Caco-2 (cell line): ENCODE results near the gene TXNL4A. TPM values are rescaled to one million over a fixed set of nuclear protein-coding genes. Genes with fewer than 3 reads are reported as not detected.

Source experiments
- BruUV-seq: library from RNA; stranded (reverse); fragments of 400-500 nt; replicated peaks from 2 replicates; lab custom pipeline; 2021; lab: Mats Ljungman, UMichigan
- CTCF ChIA-PET: fragments of 300-600 bp; sonication (Branson Sonifier 250); formaldehyde crosslinking; loops from one replicate; lab custom pipeline; 2022; ENCODE audit warnings: antibody characterized with exemption; lab: Charles Lee
- POLR2A ChIA-PET: fragments of 300-600 bp; sonication (Branson Sonifier 250); formaldehyde crosslinking; loops from one replicate; lab custom pipeline; 2022; ENCODE audit warnings: antibody characterized with exemption; lab: Charles Lee
- DNase-seq, 2 experiments: peaks; one replicate each; pipeline versions ENCODE4 v3.0.0 to v3.0.0-alpha.2; 2020 to 2022
- H3K27me3 ChIP-seq: replicated peaks from 2 replicates; pipeline ENCODE4 v1.6.0; 2011; ENCODE audit warnings: low read length; ENCODE audit not compliant: control insufficient read depth, insufficient read depth
- H3K36me3 ChIP-seq: 2 replicates; pipeline ENCODE4 v1.5.1; 2011; ENCODE audit warnings: low read length; ENCODE audit not compliant: control insufficient read depth, insufficient read depth
- H3K4me1 ChIP-seq: fragments of 250-450 bp; sonication (Bioruptor Pico); 2 replicates; pipeline ENCODE4 v1.5.1; 2020; ENCODE audit warnings: mild to moderate bottlenecking
- H3K4me3 ChIP-seq: 2 replicates; pipeline ENCODE4 v1.5.1; 2011; ENCODE audit warnings: low read depth, mild to moderate bottlenecking, control low read depth, low read length
- H3K9me3 ChIP-seq: fragments of 250-450 bp; sonication (Bioruptor Pico); 2 replicates; pipeline ENCODE4 v1.5.1; 2020; ENCODE audit warnings: mild to moderate bottlenecking, moderate library complexity
- H3K27ac Mint-ChIP-seq: one replicate; pipeline ENCODE4 v1.8.0; 2022; ENCODE audit warnings: mixed read lengths; ENCODE audit not compliant: unreplicated experiment
- H3K27me3 Mint-ChIP-seq: one replicate; pipeline ENCODE4 v1.8.0; 2022; ENCODE audit warnings: mixed read lengths; ENCODE audit not compliant: insufficient read depth, unreplicated experiment
- H3K36me3 Mint-ChIP-seq: one replicate; pipeline ENCODE4 v1.8.0; 2022; ENCODE audit warnings: mild to moderate bottlenecking, mixed read lengths; ENCODE audit not compliant: insufficient read depth, unreplicated experiment
- H3K4me1 Mint-ChIP-seq: one replicate; pipeline ENCODE4 v1.8.0; 2022; ENCODE audit warnings: low read depth, mixed read lengths; ENCODE audit not compliant: unreplicated experiment
- H3K4me3 Mint-ChIP-seq: one replicate; pipeline ENCODE4 v1.8.0; 2022; ENCODE audit warnings: mild to moderate bottlenecking, moderate library complexity, mixed read lengths; ENCODE audit not compliant: unreplicated experiment
- H3K9me3 Mint-ChIP-seq: one replicate; pipeline ENCODE4 v1.8.0; 2022; ENCODE audit warnings: mixed read lengths; ENCODE audit not compliant: unreplicated experiment
- CTCF ChIP-seq, 2 experiments: fragments of 200-600 bp in 1 of 2; IDR thresholded peaks; 1 replicate in 1 of 2; 2 replicates in 1 of 2; pipeline versions ENCODE4 v1.5.1 to v1.8.0; 2011 to 2022; ENCODE audit warnings: antibody characterized with exemption in 1 of 2, control low read depth in 1 of 2, inconsistent platforms in 1 of 2, low read depth in 1 of 2, low read length in 1 of 2, mild to moderate bottlenecking in 1 of 2, moderate library complexity in 1 of 2; ENCODE audit not compliant: insufficient read depth in 1 of 2, severe bottlenecking in 1 of 2, unreplicated experiment in 1 of 2
- intact Hi-C: fragments of 100-400 bp; cut with micrococcal nuclease; formaldehyde crosslinking; loops from one replicate; pipeline ENCODE4 v1.10.0; 2022; ENCODE audit not compliant: unreplicated experiment
- total RNA-seq: library from RNA; stranded (reverse); gene quantifications from 2 replicates; pipeline ENCODE4 v1.2.3, GENCODE V29; 2022

Gene TXNL4A
- total RNA-seq, 1 experiment from 2014 or later, result 83.3 TPM

- Mint-ChIP-seq H3K27ac (peak overlapping the region; percentile 19), H3K27me3 (no peaks in the 10 kb centered on the region), H3K4me3 (no peak overlapping the region), H3K9me3 (no peaks in the 10 kb centered on the region), H3K4me1 (peaks cover 7% of the 10 kb centered on the region), H3K36me3 (peaks cover 13% of the 10 kb centered on the region)
- intact Hi-C loops, result loop anchor here (2.0 kb wide), 1 partner anchor 15 kb away; the partner anchor contains the start of gene SLC66A2
- CTCF ChIA-PET, result no interaction called here
- Histone ChIP-seq H3K4me1 (peaks cover 6% of the 10 kb centered on the region), H3K9me3 (no peaks in the 10 kb centered on the region), H3K27me3 (no peaks in the 10 kb centered on the region), H3K36me3 (no peaks in the 10 kb centered on the region), H3K4me3 (no peak overlapping the region)
- no peak for TF ChIP-seq CTCF (IDR thresholded peaks at IDR 0.05; ENCODE audit: insufficient read depth in 1 of 2, low read depth in 1 of 2, low read length in 1 of 2, severe bottlenecking in 1 of 2, unreplicated experiment in 1 of 2)
- no peak for DNase-seq
- BruUV-seq, result no TSS peak
- POLR2A ChIA-PET, result no interaction called here
These were observed 52.4 kb downstream of the TXNL4A start for GRCh38 chr18:79935925-79936324.

GRCh38 chr18:79935499-79935898 is 52.9 kb downstream of the TXNL4A start:
- POLR2A ChIA-PET, result no interaction called here
- TF ChIP-seq CTCF (IDR thresholded peaks at IDR 0.05; ENCODE audit: insufficient read depth in 1 of 2, low read depth in 1 of 2, low read length in 1 of 2, severe bottlenecking in 1 of 2, unreplicated experiment in 1 of 2), result no peak

GRCh38 chr18:79935098-79935480 is 53.3 kb downstream of the TXNL4A start:
- ChIA-PET POLR2A (no interaction called here), CTCF (interaction anchor here (0.9 kb wide), 1 partner anchor 99 kb away, joined by 4 read pairs; the partner anchor contains the start of gene RBFA)
- Mint-ChIP-seq H3K27me3 (no peaks in the 10 kb centered on the region), H3K4me1 (peaks cover 7% of the 10 kb centered on the region), H3K36me3 (peaks cover 13% of the 10 kb centered on the region), H3K9me3 (no peaks in the 10 kb centered on the region), H3K27ac (peak overlapping the region; percentile 19), H3K4me3 (peak overlapping the region; percentile 14)
- DNase-seq, result no peak
- intact Hi-C loops, result loop anchor here (2.0 kb wide), 1 partner anchor 16 kb away; the partner anchor contains the start of gene SLC66A2
- no TSS peak for BruUV-seq
- Histone ChIP-seq H3K36me3 (no peaks in the 10 kb centered on the region), H3K4me1 (peaks cover 6% of the 10 kb centered on the region), H3K9me3 (no peaks in the 10 kb centered on the region), H3K4me3 (no peak overlapping the region), H3K27me3 (no peaks in the 10 kb centered on the region)
- TF ChIP-seq CTCF (IDR thresholded peaks at IDR 0.05; ENCODE audit: insufficient read depth in 1 of 2, low read depth in 1 of 2, low read length in 1 of 2, severe bottlenecking in 1 of 2, unreplicated experiment in 1 of 2), result no peak

More at GRCh38 chr18:79935499-79935898, 52.9 kb downstream of the TXNL4A start:
- peaks cover 13% of the 10 kb centered on the region for H3K36me3 Mint-ChIP-seq
- peaks cover 7% of the 10 kb centered on the region for H3K4me1 Mint-ChIP-seq
- no TSS peak for BruUV-seq
- H3K27ac Mint-ChIP-seq, result peak overlapping the region; percentile 19
- CTCF ChIA-PET, result no interaction called here
- Histone ChIP-seq H3K4me1 (peaks cover 6% of the 10 kb centered on the region), H3K36me3 (no peaks in the 10 kb centered on the region), H3K4me3 (no peak overlapping the region), H3K27me3 (no peaks in the 10 kb centered on the region), H3K9me3 (no peaks in the 10 kb centered on the region)
- H3K4me3 Mint-ChIP-seq, result peak overlapping the region; percentile 14
- intact Hi-C loops, result loop anchor here (2.0 kb wide), 1 partner anchor 15 kb away; the partner anchor contains the start of gene SLC66A2
- DNase-seq, result no peak
- H3K27me3 Mint-ChIP-seq, result no peaks in the 10 kb centered on the region
- H3K9me3 Mint-ChIP-seq, result no peaks in the 10 kb centered on the region
